Sigmoid colon (tissue), 4 donors: ENCODE data around the gene NBAS.

ENCODE experiments used
- CTCF ChIP-seq, 4 experiments: fragments of 450-650 bp in 3 of 4; fragments of 200-600 bp in 1 of 4; IDR thresholded peaks; one replicate each; pipeline ENCODE4 v1.5.1; 2016 to 2019; ENCODE audit warnings: antibody characterized with exemption in 4 of 4, mild to moderate bottlenecking in 3 of 4, moderate library complexity in 2 of 4
- POLR2AphosphoS5 ChIP-seq, 4 donors: sonication (generic); formaldehyde crosslinking; IDR thresholded peaks; one replicate each; pipeline ENCODE4 v1.6.1; 2017; ENCODE audit warnings: antibody characterized with exemption in 4 of 4

GRCh38 chr2:15538792-15539191 is 22.3 kb downstream of the NBAS start:
- TF ChIP-seq CTCF (IDR thresholded peaks at IDR 0.05) (no peak), POLR2AphosphoS5 (IDR thresholded peaks at IDR 0.05) (no peak)
